Measurements from ENCODE around the gene SLC6A12.

The SLC6A12 gene

GRCh38 chr12:238736-239398 lies 24.9 kb upstream of the SLC6A12 start:
- Histone ChIP-seq H3K18ac (ENCODE audit: low read length) (no peak overlapping the region), H3K4me3 (ENCODE audit: low read length in 2 of 2) (no peak overlapping the region), H3K4ac (ENCODE audit: low read length) (no peak overlapping the region), H2BK15ac (ENCODE audit: low read length) (no peak overlapping the region), H3K4me1 (ENCODE audit: control insufficient read depth in 2 of 2, insufficient read depth in 1 of 2, low read depth in 1 of 2, low read length in 2 of 2) (no peaks in the 10 kb centered on the region), H3K23ac (ENCODE audit: low read depth, low read length, poor library complexity) (no peak overlapping the region), H2BK5ac (ENCODE audit: low read length) (no peak overlapping the region), H3K4me2 (ENCODE audit: insufficient read depth, low read length, poor library complexity, severe bottlenecking) (no peak overlapping the region), H3K9ac (ENCODE audit: low read depth, low read length, poor library complexity) (no peak overlapping the region), H3K79me1 (ENCODE audit: low read depth, low read length) (no peaks in the 10 kb centered on the region), H2BK12ac (ENCODE audit: low read length) (no peak overlapping the region), H4K8ac (ENCODE audit: low read depth, low read length) (no peak overlapping the region), H3K9me3 (replicated peaks in 1 of 2; ENCODE audit: control insufficient read depth in 2 of 2, insufficient read depth in 1 of 2, low read depth in 1 of 2, low read length in 2 of 2) (peaks cover 0 to 11% of the 10 kb centered on the region in 2 donors), H3K14ac (ENCODE audit: low read length) (no peak overlapping the region), H4K91ac (ENCODE audit: low read depth, low read length, poor library complexity) (no peak overlapping the region), H3K27me3 (ENCODE audit: control insufficient read depth in 3 of 3, insufficient read depth in 3 of 3, low read depth in 1 of 3, low read length in 3 of 3) (no peaks in the 10 kb centered on the region), H2AK5ac (ENCODE audit: low read depth, low read length) (peak overlapping the region; percentile 43), H2BK120ac (ENCODE audit: low read depth, low read length) (no peak overlapping the region), H3K27ac (replicated peaks; ENCODE audit: low read length) (no peak overlapping the region), H2AFZ (ENCODE audit: low read length) (no peak overlapping the region), H3K36me3 (replicated peaks in 1 of 2; ENCODE audit: control insufficient read depth in 2 of 2, insufficient read depth in 2 of 2, low read length in 2 of 2) (no peaks in the 10 kb centered on the region)
- DNase-seq (ENCODE audit: low spot score): no peak
- whole genome bisulfite sequencing, 2 donors (ENCODE audit: extremely low coverage in 2 of 2, insufficient read length in 2 of 2, insufficient replicate concordance in 1 of 2): no CpG with 5 or more reads among the region's 19 CpGs

GRCh38 chr12:238116-238515 lies 24.2 kb upstream of the SLC6A12 start:
- no peaks in the 10 kb centered on the region for H3K79me1 ChIP-seq (ENCODE audit: low read depth, low read length)
- no peak overlapping the region for H2BK12ac ChIP-seq (ENCODE audit: low read length)
- no CpG with 5 or more reads among the region's 9 CpGs for WGBS, 2 donors (ENCODE audit: extremely low coverage in 2 of 2, insufficient read length in 2 of 2, insufficient replicate concordance in 1 of 2)
- no peak overlapping the region for H3K4me2 ChIP-seq (ENCODE audit: insufficient read depth, low read length, poor library complexity, severe bottlenecking)
- H2BK15ac ChIP-seq (ENCODE audit: low read length): no peak overlapping the region
- H2BK5ac ChIP-seq (ENCODE audit: low read length): no peak overlapping the region
- H3K23ac ChIP-seq (ENCODE audit: low read depth, low read length, poor library complexity): no peak overlapping the region
- H3K4me3 ChIP-seq (ENCODE audit: low read length in 2 of 2): no peak overlapping the region
- no peak overlapping the region for H2AFZ ChIP-seq (ENCODE audit: low read length)
- no peak overlapping the region for H2AK5ac ChIP-seq (ENCODE audit: low read depth, low read length)
- DNase-seq (ENCODE audit: low spot score): no peak
- H3K14ac ChIP-seq (ENCODE audit: low read length): no peak overlapping the region
- H2BK120ac ChIP-seq (ENCODE audit: low read depth, low read length): no peak overlapping the region
- H3K36me3 ChIP-seq (replicated peaks in 1 of 2; ENCODE audit: control insufficient read depth in 2 of 2, insufficient read depth in 2 of 2, low read length in 2 of 2): no peaks in the 10 kb centered on the region
- peaks cover 0 to 7% (median 0%) of the 10 kb centered on the region in 3 experiments for H3K27me3 ChIP-seq (ENCODE audit: control insufficient read depth in 3 of 3, insufficient read depth in 3 of 3, low read depth in 1 of 3, low read length in 3 of 3)
- H4K91ac ChIP-seq (ENCODE audit: low read depth, low read length, poor library complexity): no peak overlapping the region
- peaks cover 0 to 11% of the 10 kb centered on the region in 2 donors for H3K9me3 ChIP-seq (replicated peaks in 1 of 2; ENCODE audit: control insufficient read depth in 2 of 2, insufficient read depth in 1 of 2, low read depth in 1 of 2, low read length in 2 of 2)
- no peak overlapping the region for H3K27ac ChIP-seq (replicated peaks; ENCODE audit: low read length)
- H3K18ac ChIP-seq (ENCODE audit: low read length): no peak overlapping the region
- H3K4me1 ChIP-seq (ENCODE audit: control insufficient read depth in 2 of 2, insufficient read depth in 1 of 2, low read depth in 1 of 2, low read length in 2 of 2): peaks cover 0 to 3% of the 10 kb centered on the region in 2 donors
- no peak overlapping the region for H4K8ac ChIP-seq (ENCODE audit: low read depth, low read length)
- H3K9ac ChIP-seq (ENCODE audit: low read depth, low read length, poor library complexity): no peak overlapping the region
- H3K4ac ChIP-seq (ENCODE audit: low read length): no peak overlapping the region

- no CpG with 5 or more reads among the region's 13 CpGs for WGBS, 2 donors (ENCODE audit: extremely low coverage in 2 of 2, insufficient read length in 2 of 2, insufficient replicate concordance in 1 of 2)
- no peak overlapping the region for H2AFZ ChIP-seq (ENCODE audit: low read length)
- no peak overlapping the region for H3K18ac ChIP-seq (ENCODE audit: low read length)
- H2BK120ac ChIP-seq (ENCODE audit: low read depth, low read length): no peak overlapping the region
- no peak for DNase-seq (ENCODE audit: low spot score)
- H3K23ac ChIP-seq (ENCODE audit: low read depth, low read length, poor library complexity): peak overlapping the region; percentile 33
- no peak overlapping the region for H4K91ac ChIP-seq (ENCODE audit: low read depth, low read length, poor library complexity)
- no peak overlapping the region for H3K9ac ChIP-seq (ENCODE audit: low read depth, low read length, poor library complexity)
- H3K27me3 ChIP-seq (ENCODE audit: control insufficient read depth in 3 of 3, insufficient read depth in 3 of 3, low read depth in 1 of 3, low read length in 3 of 3): peaks cover 0 to 16% (median 0%) of the 10 kb centered on the region in 3 experiments
- peaks cover 0 to 11% of the 10 kb centered on the region in 2 donors for H3K9me3 ChIP-seq (replicated peaks in 1 of 2; ENCODE audit: control insufficient read depth in 2 of 2, insufficient read depth in 1 of 2, low read depth in 1 of 2, low read length in 2 of 2)
- no peak overlapping the region for H2BK15ac ChIP-seq (ENCODE audit: low read length)
- no peaks in the 10 kb centered on the region for H3K79me1 ChIP-seq (ENCODE audit: low read depth, low read length)
- no peak overlapping the region for H3K4me3 ChIP-seq (ENCODE audit: low read length in 2 of 2)
- no peak overlapping the region for H2BK12ac ChIP-seq (ENCODE audit: low read length)
- H2AK5ac ChIP-seq (ENCODE audit: low read depth, low read length): no peak overlapping the region
- H3K4me2 ChIP-seq (ENCODE audit: insufficient read depth, low read length, poor library complexity, severe bottlenecking): no peak overlapping the region
- no peak overlapping the region for H3K14ac ChIP-seq (ENCODE audit: low read length)
- no peak overlapping the region for H2BK5ac ChIP-seq (ENCODE audit: low read length)
- H3K4me1 ChIP-seq (ENCODE audit: control insufficient read depth in 2 of 2, insufficient read depth in 1 of 2, low read depth in 1 of 2, low read length in 2 of 2): peaks cover 0 to 5% of the 10 kb centered on the region in 2 donors
- H3K36me3 ChIP-seq (replicated peaks in 1 of 2; ENCODE audit: control insufficient read depth in 2 of 2, insufficient read depth in 2 of 2, low read length in 2 of 2): no peaks in the 10 kb centered on the region
- no peak overlapping the region for H3K27ac ChIP-seq (replicated peaks; ENCODE audit: low read length)
- no peak overlapping the region for H4K8ac ChIP-seq (ENCODE audit: low read depth, low read length)
- H3K4ac ChIP-seq (ENCODE audit: low read length): no peak overlapping the region
These were observed 23.3 kb upstream of the SLC6A12 start for GRCh38 chr12:237026-237815.

DNA sequence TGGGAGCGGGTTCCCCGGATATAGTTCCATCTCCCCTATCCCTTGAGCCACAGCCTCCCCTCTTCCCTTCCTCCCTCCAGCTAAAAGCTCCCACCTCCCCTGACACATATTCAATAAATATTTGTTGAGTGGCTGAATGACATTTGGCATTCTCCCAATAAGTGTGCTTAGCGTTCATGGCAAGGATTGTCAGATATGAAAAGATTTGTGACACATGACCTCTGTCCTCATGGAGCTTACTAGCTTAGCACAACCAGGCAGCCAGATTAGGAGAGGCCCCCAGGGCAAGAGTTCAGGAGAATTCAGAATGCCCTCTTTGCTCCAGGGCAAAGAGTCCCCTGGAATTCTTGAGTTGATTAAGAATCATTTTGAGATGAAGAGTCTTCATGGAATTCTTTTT lies 22.5 kb upstream of the SLC6A12 start:
- H3K23ac ChIP-seq (ENCODE audit: low read depth, low read length, poor library complexity): no peak overlapping the region
- no peak overlapping the region for H3K18ac ChIP-seq (ENCODE audit: low read length)
- no peak overlapping the region for H2BK5ac ChIP-seq (ENCODE audit: low read length)
- no peak overlapping the region for H3K14ac ChIP-seq (ENCODE audit: low read length)
- H3K9ac ChIP-seq (ENCODE audit: low read depth, low read length, poor library complexity): no peak overlapping the region
- no peak overlapping the region for H3K4me3 ChIP-seq (ENCODE audit: low read length in 2 of 2)
- H4K8ac ChIP-seq (ENCODE audit: low read depth, low read length): no peak overlapping the region
- H3K4me1 ChIP-seq (ENCODE audit: control insufficient read depth in 2 of 2, insufficient read depth in 1 of 2, low read depth in 1 of 2, low read length in 2 of 2): peaks cover 0 to 5% of the 10 kb centered on the region in 2 donors
- H3K4ac ChIP-seq (ENCODE audit: low read length): no peak overlapping the region
- no CpG with 5 or more reads among the region's 3 CpGs for WGBS, 2 donors (ENCODE audit: extremely low coverage in 2 of 2, insufficient read length in 2 of 2, insufficient replicate concordance in 1 of 2)
- H2BK15ac ChIP-seq (ENCODE audit: low read length): no peak overlapping the region
- no peaks in the 10 kb centered on the region for H3K36me3 ChIP-seq (replicated peaks in 1 of 2; ENCODE audit: control insufficient read depth in 2 of 2, insufficient read depth in 2 of 2, low read length in 2 of 2)
- H2AK5ac ChIP-seq (ENCODE audit: low read depth, low read length): no peak overlapping the region
- H2BK12ac ChIP-seq (ENCODE audit: low read length): no peak overlapping the region
- H3K4me2 ChIP-seq (ENCODE audit: insufficient read depth, low read length, poor library complexity, severe bottlenecking): no peak overlapping the region
- H3K27me3 ChIP-seq (ENCODE audit: control insufficient read depth in 3 of 3, insufficient read depth in 3 of 3, low read depth in 1 of 3, low read length in 3 of 3): peaks cover 0 to 23% (median 0%) of the 10 kb centered on the region in 3 experiments
- no peaks in the 10 kb centered on the region for H3K79me1 ChIP-seq (ENCODE audit: low read depth, low read length)
- H2AFZ ChIP-seq (ENCODE audit: low read length): no peak overlapping the region
- no peak overlapping the region for H2BK120ac ChIP-seq (ENCODE audit: low read depth, low read length)
- no peak overlapping the region for H3K27ac ChIP-seq (replicated peaks; ENCODE audit: low read length)
- peaks cover 0 to 11% of the 10 kb centered on the region in 2 donors for H3K9me3 ChIP-seq (replicated peaks in 1 of 2; ENCODE audit: control insufficient read depth in 2 of 2, insufficient read depth in 1 of 2, low read depth in 1 of 2, low read length in 2 of 2)
- DNase-seq (ENCODE audit: low spot score): no peak
- no peak overlapping the region for H4K91ac ChIP-seq (ENCODE audit: low read depth, low read length, poor library complexity)

Measured in neuronal stem cell (in vitro differentiated cells).